ENCODE results near the gene LRRFIP1.

LRRFIP1 gene

DNA sequence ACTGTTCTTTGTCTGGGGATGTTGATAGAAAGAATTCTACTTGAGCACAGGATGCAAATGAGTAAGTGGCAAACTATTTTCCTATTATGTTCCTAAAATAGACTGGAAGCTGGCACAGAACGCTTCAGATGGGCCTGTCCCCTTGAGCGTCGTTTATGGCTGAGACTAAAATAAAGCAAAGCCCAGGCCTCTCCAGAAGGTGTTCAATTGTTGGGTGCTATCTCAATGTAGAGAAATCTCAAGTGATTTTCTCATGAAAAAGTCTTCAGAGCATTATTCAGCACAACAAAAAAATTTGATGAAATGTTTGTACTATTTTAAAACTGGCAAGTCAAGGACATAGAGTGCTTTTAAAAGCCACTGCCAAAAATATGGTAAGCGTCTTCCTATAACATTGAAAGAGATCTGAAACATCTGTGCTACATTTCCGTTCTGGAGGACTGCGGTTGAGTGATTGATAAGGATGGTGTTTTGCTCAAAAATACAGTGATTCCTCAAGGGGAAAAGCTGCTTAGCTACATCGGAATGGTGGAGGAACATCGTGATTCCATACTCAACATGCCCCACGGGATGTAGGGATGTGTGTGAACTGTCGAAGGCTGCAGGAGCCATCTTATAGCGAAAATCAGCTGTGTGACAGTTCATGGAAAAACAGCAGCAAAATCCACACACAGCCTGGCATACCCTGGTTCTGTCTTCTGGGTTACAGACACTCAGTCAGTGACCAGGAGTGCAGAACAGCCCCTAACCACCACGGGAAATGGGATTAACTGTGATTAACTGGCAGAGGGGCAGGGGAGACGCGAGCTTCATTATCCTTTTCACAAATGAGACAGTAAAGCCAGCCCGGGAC, 10.4 kb upstream of the LRRFIP1 start:
- DNase-seq (ENCODE audit: low spot score): no peak
- Histone ChIP-seq H3K79me1 (ENCODE audit: low read depth, low read length) (no peaks in the 10 kb centered on the region), H2AK5ac (ENCODE audit: low read depth, low read length) (no peak overlapping the region), H3K4me1 (ENCODE audit: control insufficient read depth in 2 of 2, insufficient read depth in 1 of 2, low read depth in 1 of 2, low read length in 2 of 2) (peaks cover 5 to 20% of the 10 kb centered on the region in 2 donors), H2BK15ac (ENCODE audit: low read length) (no peak overlapping the region), H3K36me3 (replicated peaks in 1 of 2; ENCODE audit: control insufficient read depth in 2 of 2, insufficient read depth in 2 of 2, low read length in 2 of 2) (no peaks in the 10 kb centered on the region), H4K91ac (ENCODE audit: low read depth, low read length, poor library complexity) (no peak overlapping the region), H3K9ac (ENCODE audit: low read depth, low read length, poor library complexity) (no peak overlapping the region), H3K14ac (ENCODE audit: low read length) (no peak overlapping the region), H2AFZ (ENCODE audit: low read length) (no peak overlapping the region), H3K23ac (ENCODE audit: low read depth, low read length, poor library complexity) (no peak overlapping the region), H3K4ac (ENCODE audit: low read length) (no peak overlapping the region), H3K4me2 (ENCODE audit: insufficient read depth, low read length, poor library complexity, severe bottlenecking) (no peak overlapping the region), H3K27ac (replicated peaks; ENCODE audit: low read length) (no peak overlapping the region), H4K8ac (ENCODE audit: low read depth, low read length) (no peak overlapping the region), H2BK5ac (ENCODE audit: low read length) (no peak overlapping the region), H3K9me3 (replicated peaks in 1 of 2; ENCODE audit: control insufficient read depth in 2 of 2, insufficient read depth in 1 of 2, low read depth in 1 of 2, low read length in 2 of 2) (no peaks in the 10 kb centered on the region), H3K18ac (ENCODE audit: low read length) (no peak overlapping the region), H3K4me3 (ENCODE audit: low read length in 2 of 2) (no peak overlapping the region), H3K27me3 (ENCODE audit: control insufficient read depth in 3 of 3, insufficient read depth in 3 of 3, low read depth in 1 of 3, low read length in 3 of 3) (peaks cover 0 to 7% (median 0%) of the 10 kb centered on the region in 3 experiments), H2BK120ac (ENCODE audit: low read depth, low read length) (no peak overlapping the region), H2BK12ac (ENCODE audit: low read length) (no peak overlapping the region)
- WGBS, 2 donors (ENCODE audit: extremely low coverage in 2 of 2, insufficient read length in 2 of 2, insufficient replicate concordance in 1 of 2): no CpG with 5 or more reads among the region's 15 CpGs

DNA sequence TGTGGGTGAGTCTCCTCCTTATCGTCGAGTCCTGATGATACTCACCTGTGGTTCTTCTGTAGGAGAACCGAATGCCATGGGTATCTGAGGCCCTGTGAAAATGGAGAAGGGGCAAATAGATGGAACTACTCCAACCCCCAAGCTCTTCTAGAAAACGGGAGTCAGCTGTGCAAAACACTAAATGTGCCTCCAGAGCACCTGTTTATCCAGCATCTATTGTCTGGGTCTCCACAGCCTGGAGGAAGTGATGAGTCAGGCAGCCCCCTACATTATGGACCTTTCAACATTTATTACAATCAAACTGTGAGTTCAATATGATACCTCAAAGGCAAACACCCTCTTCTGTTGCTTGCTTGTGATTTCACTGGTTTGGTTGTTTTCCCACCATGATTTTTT, 9.8 kb upstream of the LRRFIP1 start:
- Histone ChIP-seq H3K27ac (replicated peaks; ENCODE audit: low read length) (no peak overlapping the region), H3K18ac (ENCODE audit: low read length) (no peak overlapping the region), H3K4me2 (ENCODE audit: insufficient read depth, low read length, poor library complexity, severe bottlenecking) (no peak overlapping the region), H3K4me1 (ENCODE audit: control insufficient read depth in 2 of 2, insufficient read depth in 1 of 2, low read depth in 1 of 2, low read length in 2 of 2) (peaks cover 5 to 20% of the 10 kb centered on the region in 2 donors), H3K14ac (ENCODE audit: low read length) (no peak overlapping the region), H4K8ac (ENCODE audit: low read depth, low read length) (no peak overlapping the region), H3K4ac (ENCODE audit: low read length) (no peak overlapping the region), H2BK5ac (ENCODE audit: low read length) (no peak overlapping the region), H2BK15ac (ENCODE audit: low read length) (no peak overlapping the region), H3K4me3 (ENCODE audit: low read length in 2 of 2) (no peak overlapping the region), H2BK12ac (ENCODE audit: low read length) (no peak overlapping the region), H3K23ac (ENCODE audit: low read depth, low read length, poor library complexity) (no peak overlapping the region), H3K27me3 (ENCODE audit: control insufficient read depth in 3 of 3, insufficient read depth in 3 of 3, low read depth in 1 of 3, low read length in 3 of 3) (peaks cover 0 to 11% (median 0%) of the 10 kb centered on the region in 3 experiments), H3K9ac (ENCODE audit: low read depth, low read length, poor library complexity) (no peak overlapping the region), H4K91ac (ENCODE audit: low read depth, low read length, poor library complexity) (no peak overlapping the region), H2AFZ (ENCODE audit: low read length) (no peak overlapping the region), H3K9me3 (replicated peaks in 1 of 2; ENCODE audit: control insufficient read depth in 2 of 2, insufficient read depth in 1 of 2, low read depth in 1 of 2, low read length in 2 of 2) (no peaks in the 10 kb centered on the region), H2BK120ac (ENCODE audit: low read depth, low read length) (no peak overlapping the region), H3K36me3 (replicated peaks in 1 of 2; ENCODE audit: control insufficient read depth in 2 of 2, insufficient read depth in 2 of 2, low read length in 2 of 2) (no peaks in the 10 kb centered on the region), H2AK5ac (ENCODE audit: low read depth, low read length) (no peak overlapping the region), H3K79me1 (ENCODE audit: low read depth, low read length) (no peaks in the 10 kb centered on the region)
- no peak for DNase-seq (ENCODE audit: low spot score)
- no CpG with 5 or more reads among the region's 4 CpGs for WGBS, 2 donors (ENCODE audit: extremely low coverage in 2 of 2, insufficient read length in 2 of 2, insufficient replicate concordance in 1 of 2)

DNA sequence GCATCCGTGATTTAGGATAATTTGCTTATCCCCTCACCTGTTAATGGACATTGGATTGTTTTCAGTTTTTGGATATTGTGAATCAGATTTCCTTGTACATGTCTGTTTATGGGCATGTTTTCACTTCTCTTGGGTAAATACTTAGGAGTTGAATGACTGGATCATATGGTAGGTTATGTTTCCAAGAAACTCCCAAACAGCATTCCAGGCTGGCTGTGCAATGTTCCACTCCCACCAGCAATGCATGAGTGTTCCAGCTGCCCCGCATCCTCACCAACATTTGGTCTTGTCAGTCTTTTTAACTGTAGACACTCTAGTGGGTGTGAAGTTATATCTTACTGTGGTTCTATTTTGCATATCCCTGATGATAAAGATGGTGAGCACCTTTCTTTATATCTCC, 8.9 kb upstream of the LRRFIP1 start:
- H4K91ac ChIP-seq (ENCODE audit: low read depth, low read length, poor library complexity): no peak overlapping the region
- peaks cover 5 to 20% of the 10 kb centered on the region in 2 donors for H3K4me1 ChIP-seq (ENCODE audit: control insufficient read depth in 2 of 2, insufficient read depth in 1 of 2, low read depth in 1 of 2, low read length in 2 of 2)
- H3K4me2 ChIP-seq (ENCODE audit: insufficient read depth, low read length, poor library complexity, severe bottlenecking): no peak overlapping the region
- H3K79me1 ChIP-seq (ENCODE audit: low read depth, low read length): no peaks in the 10 kb centered on the region
- H3K23ac ChIP-seq (ENCODE audit: low read depth, low read length, poor library complexity): no peak overlapping the region
- H3K4ac ChIP-seq (ENCODE audit: low read length): no peak overlapping the region
- no peak overlapping the region for H3K4me3 ChIP-seq (ENCODE audit: low read length in 2 of 2)
- H3K9ac ChIP-seq (ENCODE audit: low read depth, low read length, poor library complexity): no peak overlapping the region
- no peak overlapping the region for H3K14ac ChIP-seq (ENCODE audit: low read length)
- no peak overlapping the region for H2BK12ac ChIP-seq (ENCODE audit: low read length)
- no peak overlapping the region for H3K18ac ChIP-seq (ENCODE audit: low read length)
- H2BK120ac ChIP-seq (ENCODE audit: low read depth, low read length): no peak overlapping the region
- no peak overlapping the region for H2AK5ac ChIP-seq (ENCODE audit: low read depth, low read length)
- no peaks in the 10 kb centered on the region for H3K36me3 ChIP-seq (replicated peaks in 1 of 2; ENCODE audit: control insufficient read depth in 2 of 2, insufficient read depth in 2 of 2, low read length in 2 of 2)
- H2AFZ ChIP-seq (ENCODE audit: low read length): no peak overlapping the region
- H3K27me3 ChIP-seq (ENCODE audit: control insufficient read depth in 3 of 3, insufficient read depth in 3 of 3, low read depth in 1 of 3, low read length in 3 of 3): peaks cover 0 to 18% (median 0%) of the 10 kb centered on the region in 3 experiments
- H3K9me3 ChIP-seq (replicated peaks in 1 of 2; ENCODE audit: control insufficient read depth in 2 of 2, insufficient read depth in 1 of 2, low read depth in 1 of 2, low read length in 2 of 2): no peaks in the 10 kb centered on the region
- no peak overlapping the region for H2BK15ac ChIP-seq (ENCODE audit: low read length)
- no CpG with 5 or more reads among the region's 2 CpGs for WGBS, 2 donors (ENCODE audit: extremely low coverage in 2 of 2, insufficient read length in 2 of 2, insufficient replicate concordance in 1 of 2)
- no peak for DNase-seq (ENCODE audit: low spot score)
- no peak overlapping the region for H4K8ac ChIP-seq (ENCODE audit: low read depth, low read length)
- H3K27ac ChIP-seq (replicated peaks; ENCODE audit: low read length): no peak overlapping the region
- H2BK5ac ChIP-seq (ENCODE audit: low read length): no peak overlapping the region

DNA sequence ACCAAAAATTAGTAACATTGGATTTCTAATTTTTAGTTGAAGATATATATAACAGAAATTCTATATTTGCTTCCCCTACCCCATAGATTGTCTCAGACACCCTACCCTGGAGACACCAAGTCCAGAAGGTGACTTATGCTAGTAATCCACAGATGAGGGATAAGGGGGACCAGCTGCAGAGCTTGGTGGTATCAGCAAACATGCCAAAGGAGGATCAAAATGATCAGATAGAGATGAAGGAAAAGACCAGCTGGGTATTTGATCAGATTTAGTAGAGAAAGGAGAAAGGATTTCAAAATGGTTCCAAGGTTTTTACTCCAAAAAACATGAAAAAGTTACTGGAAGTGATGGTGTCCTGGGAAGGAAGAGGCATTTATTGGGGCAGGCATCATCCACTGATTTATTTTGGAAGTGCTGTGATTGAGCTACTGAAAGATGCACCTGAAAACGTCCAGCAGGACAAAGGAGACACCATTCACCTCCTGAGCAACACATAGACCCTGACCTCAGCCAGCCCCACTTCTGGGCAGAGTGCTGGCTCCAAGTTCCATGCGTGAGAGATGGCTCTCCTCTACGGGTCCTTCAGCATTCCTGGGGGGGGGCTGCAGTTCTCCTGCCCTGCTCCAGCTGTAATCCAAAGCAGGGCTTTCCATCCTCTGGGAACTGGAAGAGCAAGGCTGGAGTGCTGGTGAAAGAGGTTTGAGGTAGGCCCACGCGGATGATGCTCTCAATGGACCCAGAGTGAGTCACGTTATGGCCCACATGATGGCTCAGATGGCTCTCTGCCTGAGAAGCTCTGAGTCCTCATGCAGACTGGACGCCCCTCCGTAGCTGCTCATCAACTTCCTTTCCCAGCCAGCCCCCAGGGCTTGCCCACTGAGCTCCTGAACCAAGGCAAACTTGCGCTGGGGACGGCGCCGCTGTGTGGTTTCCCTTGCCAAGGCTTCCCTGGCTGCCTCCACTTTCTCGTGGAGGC, 3.7 kb upstream of the LRRFIP1 start:
- Histone ChIP-seq H3K27ac (replicated peaks; ENCODE audit: low read length) (no peak overlapping the region), H3K23ac (ENCODE audit: low read depth, low read length, poor library complexity) (no peak overlapping the region), H4K8ac (ENCODE audit: low read depth, low read length) (no peak overlapping the region), H2BK120ac (ENCODE audit: low read depth, low read length) (no peak overlapping the region), H2BK5ac (ENCODE audit: low read length) (no peak overlapping the region), H2AK5ac (ENCODE audit: low read depth, low read length) (peak overlapping the region; percentile 77), H4K91ac (ENCODE audit: low read depth, low read length, poor library complexity) (no peak overlapping the region), H3K4me1 (ENCODE audit: control insufficient read depth in 2 of 2, insufficient read depth in 1 of 2, low read depth in 1 of 2, low read length in 2 of 2) (peaks cover 7 to 8% of the 10 kb centered on the region in 2 donors), H3K4me2 (ENCODE audit: insufficient read depth, low read length, poor library complexity, severe bottlenecking) (no peak overlapping the region), H2BK15ac (ENCODE audit: low read length) (no peak overlapping the region), H3K27me3 (ENCODE audit: control insufficient read depth in 3 of 3, insufficient read depth in 3 of 3, low read depth in 1 of 3, low read length in 3 of 3) (peaks cover 4 to 33% (median 29%) of the 10 kb centered on the region in 3 experiments), H2AFZ (ENCODE audit: low read length) (no peak overlapping the region), H3K14ac (ENCODE audit: low read length) (no peak overlapping the region), H3K36me3 (replicated peaks in 1 of 2; ENCODE audit: control insufficient read depth in 2 of 2, insufficient read depth in 2 of 2, low read length in 2 of 2) (no peaks in the 10 kb centered on the region), H3K9me3 (replicated peaks in 1 of 2; ENCODE audit: control insufficient read depth in 2 of 2, insufficient read depth in 1 of 2, low read depth in 1 of 2, low read length in 2 of 2) (no peaks in the 10 kb centered on the region), H3K9ac (ENCODE audit: low read depth, low read length, poor library complexity) (no peak overlapping the region), H3K18ac (ENCODE audit: low read length) (no peak overlapping the region), H2BK12ac (ENCODE audit: low read length) (no peak overlapping the region), H3K79me1 (ENCODE audit: low read depth, low read length) (no peaks in the 10 kb centered on the region), H3K4me3 (ENCODE audit: low read length in 2 of 2) (no peak overlapping the region), H3K4ac (ENCODE audit: low read length) (no peak overlapping the region)
- DNase-seq (ENCODE audit: low spot score): no peak
- WGBS, 2 donors (ENCODE audit: extremely low coverage in 2 of 2, insufficient read length in 2 of 2, insufficient replicate concordance in 1 of 2): no CpG with 5 or more reads among the region's 13 CpGs
